H9 (cell line): ENCODE data around the gene RPS19BP1. TPM values are rescaled to one million over a fixed set of nuclear protein-coding genes. Genes with fewer than 3 reads are reported as not detected.
A peak's percentile ranks its signal among the peaks of the same experiment; 100 is the strongest.

Experiments used
- DNase-seq: peaks from one replicate; pipeline ENCODE4 v3.0.0-alpha.2; 2017
- H2AFZ ChIP-seq: one replicate; pipeline ENCODE4 v1.6.1; 2013; ENCODE audit warnings: mild to moderate bottlenecking, low read length, control low read depth, moderate library complexity
- H2AK5ac ChIP-seq: 2 replicates; pipeline ENCODE4 v1.6.1; 2013; ENCODE audit warnings: low read length, control low read depth, mixed read lengths; ENCODE audit not compliant: insufficient read length
- H2BK120ac ChIP-seq: one replicate; pipeline ENCODE4 v1.6.1; 2013; ENCODE audit warnings: low read depth, mild to moderate bottlenecking, low read length, control low read depth, inconsistent platforms; ENCODE audit not compliant: poor library complexity, severe bottlenecking
- H2BK12ac ChIP-seq: 2 replicates; pipeline ENCODE4 v1.6.1; 2013; ENCODE audit warnings: low read length, control low read depth, mixed read lengths, low read depth; ENCODE audit not compliant: insufficient read length
- H2BK15ac ChIP-seq: 2 replicates; pipeline ENCODE4 v1.6.1; 2013; ENCODE audit warnings: low read depth, low read length, control low read depth
- H2BK20ac ChIP-seq: one replicate; pipeline ENCODE4 v1.6.1; 2013; ENCODE audit warnings: low read depth, mild to moderate bottlenecking, low read length, control low read depth, inconsistent platforms; ENCODE audit not compliant: poor library complexity, severe bottlenecking
- H2BK5ac ChIP-seq: 2 replicates; pipeline ENCODE4 v1.6.1; 2013; ENCODE audit warnings: low read length, control low read depth, mixed read lengths; ENCODE audit not compliant: insufficient read length
- H3K14ac ChIP-seq: 2 replicates; pipeline ENCODE4 v1.6.1; 2013; ENCODE audit warnings: low read length, control low read depth; ENCODE audit not compliant: insufficient read depth
- H3K18ac ChIP-seq: 2 replicates; pipeline ENCODE4 v1.6.1; 2013; ENCODE audit warnings: low read depth, mild to moderate bottlenecking, mixed read lengths, low read length, control low read depth; ENCODE audit not compliant: insufficient read length
- H3K23ac ChIP-seq: 2 replicates; pipeline ENCODE4 v1.6.1; 2013; ENCODE audit warnings: low read length, control low read depth, mixed read lengths, low read depth; ENCODE audit not compliant: insufficient read length
- H3K23me2 ChIP-seq: 2 replicates; pipeline ENCODE4 v1.6.1; 2013; ENCODE audit warnings: low read depth, mild to moderate bottlenecking, mixed read lengths, low read length, control low read depth; ENCODE audit not compliant: insufficient read length, poor library complexity, severe bottlenecking
- H3K27ac ChIP-seq: 2 replicates; pipeline ENCODE4 v1.5.1; 2013; ENCODE audit warnings: low read length, control low read depth, mixed read lengths, low read depth; ENCODE audit not compliant: insufficient read length
- H3K27me3 ChIP-seq: 2 replicates; pipeline ENCODE4 v1.6.1; 2013; ENCODE audit warnings: low read length, control low read depth, inconsistent platforms; ENCODE audit not compliant: insufficient read depth
- H3K4ac ChIP-seq: 2 replicates; pipeline ENCODE4 v1.6.1; 2013; ENCODE audit warnings: low read depth, mild to moderate bottlenecking, control low read depth, inconsistent platforms, low read length, moderate library complexity
- H3K4me1 ChIP-seq: 2 replicates; pipeline ENCODE4 v1.6.1; 2013; ENCODE audit warnings: low read length, control low read depth, inconsistent platforms; ENCODE audit not compliant: insufficient read depth
- H3K4me2 ChIP-seq: 2 replicates; pipeline ENCODE4 v1.6.1; 2013; ENCODE audit warnings: low read length, control low read depth, mixed read lengths; ENCODE audit not compliant: insufficient read length, insufficient read depth
- H3K56ac ChIP-seq: 2 replicates; pipeline ENCODE4 v1.6.1; 2013; ENCODE audit warnings: low read depth, mild to moderate bottlenecking, mixed read lengths, low read length, control low read depth; ENCODE audit not compliant: insufficient read length
- H3K79me1 ChIP-seq: 2 replicates; pipeline ENCODE4 v1.6.1; 2013; ENCODE audit warnings: low read depth, mild to moderate bottlenecking, moderate library complexity, low read length, control low read depth, inconsistent platforms; ENCODE audit not compliant: insufficient read depth, poor library complexity, severe bottlenecking
- H3K79me2 ChIP-seq: 2 replicates; pipeline ENCODE4 v1.6.1; 2013; ENCODE audit warnings: low read length, control low read depth, inconsistent platforms; ENCODE audit not compliant: insufficient read depth
- H3K9ac ChIP-seq: 2 replicates; pipeline ENCODE4 v1.6.1; 2013; ENCODE audit warnings: low read length, control low read depth, mixed read lengths; ENCODE audit not compliant: insufficient read length; ENCODE audit errors: extremely low read depth
- H3K9me3 ChIP-seq: one replicate; pipeline ENCODE4 v1.6.1; 2013; ENCODE audit warnings: low read depth, low read length, inconsistent platforms; ENCODE audit not compliant: control insufficient read depth
- H3T11ph ChIP-seq: one replicate; pipeline ENCODE4 v1.6.1; 2013; ENCODE audit warnings: mild to moderate bottlenecking, low read length, control low read depth, inconsistent platforms
- H4K20me1 ChIP-seq: one replicate; pipeline ENCODE4 v1.6.1; 2013; ENCODE audit not compliant: control insufficient read depth, insufficient read length, insufficient read depth
- H4K5ac ChIP-seq: 2 replicates; pipeline ENCODE4 v1.6.1; 2013; ENCODE audit warnings: low read depth, mild to moderate bottlenecking, mixed read lengths, low read length, control low read depth; ENCODE audit not compliant: insufficient read length
- H4K8ac ChIP-seq: replicated peaks from 2 replicates; pipeline ENCODE4 v1.6.1; 2013; ENCODE audit warnings: low read length, control low read depth, mixed read lengths, low read depth; ENCODE audit not compliant: insufficient read length
- H4K91ac ChIP-seq: 2 replicates; pipeline ENCODE4 v1.6.1; 2013; ENCODE audit warnings: low read depth, mild to moderate bottlenecking, moderate library complexity, mixed read lengths, low read length, control low read depth; ENCODE audit not compliant: insufficient read length
- H3K27ac Mint-ChIP-seq, 3 experiments: 2 replicates in 2 of 3; 3 replicates in 1 of 3; pipeline ENCODE4 v1.8.0; 2020 to 2021; ENCODE audit warnings: mixed read lengths in 3 of 3, mild to moderate bottlenecking in 1 of 3, moderate library complexity in 1 of 3
- H3K27me3 Mint-ChIP-seq: 2 replicates; pipeline ENCODE4 v1.8.0; 2021; ENCODE audit warnings: low read depth, mild to moderate bottlenecking, moderate library complexity, mixed read lengths
- H3K36me3 Mint-ChIP-seq, 3 experiments: 2 replicates in 2 of 3; 3 replicates in 1 of 3; pipeline ENCODE4 v1.8.0; 2020 to 2021; ENCODE audit warnings: low read depth in 3 of 3, mixed read lengths in 3 of 3; ENCODE audit not compliant: insufficient read depth in 1 of 3
- H3K4me1 Mint-ChIP-seq, 2 experiments: 2 replicates each; pipeline ENCODE4 v1.8.0; 2020; ENCODE audit warnings: mixed read lengths in 2 of 2
- H3K4me3 Mint-ChIP-seq, 2 experiments: 2 replicates in 1 of 2; 3 replicates in 1 of 2; pipeline ENCODE4 v1.8.0; 2020 to 2021; ENCODE audit warnings: mild to moderate bottlenecking in 2 of 2, mixed read lengths in 2 of 2, moderate library complexity in 1 of 2
- H3K9me3 Mint-ChIP-seq, 2 experiments: 2 replicates in 1 of 2; 3 replicates in 1 of 2; pipeline ENCODE4 v1.8.0; 2020; ENCODE audit warnings: mild to moderate bottlenecking in 2 of 2, mixed read lengths in 2 of 2, moderate library complexity in 1 of 2
- CTCF ChIP-seq: fragments of 200-600 bp; sonication (generic); conservative IDR thresholded peaks from 3 replicates; pipeline ENCODE4 v1.8.0; 2021; ENCODE audit warnings: antibody characterized with exemption, mild to moderate bottlenecking
- WGBS: extraction: QIAGEN DNeasy Blood & Tissue Kit; methylation state at CpG from one replicate; pipeline ENCODE4 v1.1.7; 2013; ENCODE audit warnings: missing lambda C conversion rate, low lambda C conversion rate, mixed read lengths; ENCODE audit not compliant: insufficient read length; ENCODE audit errors: extremely low coverage; 5-methylcytosine and 5-hydroxymethylcytosine counted together
- total RNA-seq: library from RNA; stranded (reverse); gene quantifications from 2 replicates; pipeline ENCODE4 v1.2.1, GENCODE V29; 2021

Gene RPS19BP1
- total RNA-seq, 1 experiment from 2014 or later: 65.0 TPM

GRCh38 chr22:39570665-39571064, 38.1 kb upstream of the RPS19BP1 start, which contains the start of gene CACNA1I:
CACNA1I (plus strand) TSS chr22:39570753; CDS start chr22:39570753, 0 bp downstream.
- Histone ChIP-seq H4K91ac (no peak within 1 kb of the TSS), H2BK120ac (no peak within 1 kb of the TSS), H3K9ac (no peak within 1 kb of the TSS), H4K20me1 (no peaks in the 10 kb centered on the region), H3K56ac (no peak within 1 kb of the TSS), H3K27ac (no peak within 1 kb of the TSS), H3K23ac (no peak within 1 kb of the TSS), H2AFZ (no peak within 1 kb of the TSS), H4K5ac (no peak within 1 kb of the TSS), H3K4ac (no peak within 1 kb of the TSS), H2BK20ac (no peak within 1 kb of the TSS), H3K4me1 (no peaks in the 10 kb centered on the region), H3T11ph (no peak within 1 kb of the TSS), H3K79me2 (no peaks in the 10 kb centered on the region), H3K23me2 (no peaks in the 10 kb centered on the region), H3K79me1 (no peaks in the 10 kb centered on the region), H3K14ac (peak within 1 kb of the TSS; percentile 41; the same call in 1 of the 2 replicates), H2BK5ac (no peak within 1 kb of the TSS), H3K27me3 (no peaks in the 10 kb centered on the region), H2AK5ac (no peak within 1 kb of the TSS), H3K18ac (no peak within 1 kb of the TSS), H3K9me3 (no peaks in the 10 kb centered on the region), H3K4me2 (no peak within 1 kb of the TSS), H2BK12ac (no peak within 1 kb of the TSS), H2BK15ac (no peak within 1 kb of the TSS), H4K8ac (no peak within 1 kb of the TSS)
- no CpG with 5 or more reads among the region's 14 CpGs for WGBS
- Mint-ChIP-seq H3K4me3 (no peak within 1 kb of the TSS), H3K4me1 (peaks cover 0 to 3% of the 10 kb centered on the region in 2 experiments; a peak in 2 of 4 replicates), H3K9me3 (peaks cover 3 to 4% of the 10 kb centered on the region in 2 experiments), H3K36me3 (peaks cover 0 to 2% (median 0%) of the 10 kb centered on the region in 3 experiments; a peak in 1 of 7 replicates), H3K27me3 (peaks cover 14% of the 10 kb centered on the region), H3K27ac (no peak within 1 kb of the TSS; a peak in 1 of 7 replicates)
- TF ChIP-seq CTCF: no peak
- no peak for DNase-seq
